Body of pancreas (tissue), 4 donors: ENCODE measurements around the gene CPNE2.

Experiments
- CTCF ChIP-seq, 7 experiments: fragments of 450-650 bp in 4 of 7; fragments of 200-600 bp in 3 of 7; sonication (generic) in 3 of 7; IDR thresholded peaks; one replicate each; pipeline ENCODE4 v1.5.1; 2016 to 2019; ENCODE audit warnings: antibody characterized with exemption in 7 of 7
- POLR2A ChIP-seq, 3 donors: fragments of 450-650 bp; IDR thresholded peaks; one replicate each; pipeline ENCODE4 v1.6.1; 2016; ENCODE audit warnings: antibody characterized with exemption in 3 of 3, mild to moderate bottlenecking in 2 of 3

- TF ChIP-seq CTCF (IDR thresholded peaks at IDR 0.05) (no peak), POLR2A (IDR thresholded peaks at IDR 0.05) (no peak)
These were observed 44.3 kb upstream of the CPNE2 start for GRCh38 chr16:57048095-57048494.
